SK-N-SH treated with all-trans-retinoic acid at 6 μM for 48 hours (cell line): Measurements from ENCODE around the gene VPS35L.

Source experiments
- ARNTL ChIP-seq: fragments of 450-650 bp; formaldehyde crosslinking; IDR thresholded peaks from 2 replicates; pipeline ENCODE4 v1.5.0; 2020; ENCODE audit warnings: low read depth, mild to moderate bottlenecking, moderate library complexity, borderline replicate concordance
- BACH2 ChIP-seq: fragments of 250-450 bp; sonication (Bioruptor Pico); IDR thresholded peaks from 2 replicates; pipeline ENCODE4 v1.9.0; 2021; ENCODE audit warnings: mild to moderate bottlenecking, borderline replicate concordance
- CREB5 ChIP-seq: fragments of 250-450 bp; sonication (Bioruptor Pico); IDR thresholded peaks from 2 replicates; pipeline ENCODE4 v1.5.1; 2020; ENCODE audit warnings: low read depth, mild to moderate bottlenecking, moderate library complexity
- OSR1 ChIP-seq: fragments of 250-450 bp; sonication (Bioruptor Pico); IDR thresholded peaks from 2 replicates; pipeline ENCODE4 v1.8.0; 2022; ENCODE audit warnings: moderate library complexity, mild to moderate bottlenecking, inconsistent platforms
- PPARA ChIP-seq: fragments of 250-450 bp; sonication (Bioruptor Pico); IDR thresholded peaks from 2 replicates; pipeline ENCODE4 v1.5.0; 2020; ENCODE audit warnings: mild to moderate bottlenecking, borderline replicate concordance
- RARB ChIP-seq: fragments of 250-450 bp; sonication (Bioruptor Pico); IDR thresholded peaks from 2 replicates; pipeline ENCODE4 v1.8.0; 2021; ENCODE audit warnings: mild to moderate bottlenecking, moderate library complexity
- SNAI2 ChIP-seq: fragments of 250-450 bp; sonication (Bioruptor Pico); IDR thresholded peaks from 2 replicates; pipeline ENCODE4 v1.5.0; 2020; ENCODE audit warnings: mild to moderate bottlenecking, moderate library complexity
- TCF4 ChIP-seq: fragments of 250-450 bp; sonication (Bioruptor Pico); IDR thresholded peaks from 2 replicates; pipeline ENCODE4 v1.8.0; 2021; ENCODE audit warnings: mild to moderate bottlenecking, moderate library complexity, borderline replicate concordance
- TOX ChIP-seq: fragments of 250-450 bp; sonication (Bioruptor Pico); IDR thresholded peaks from 2 replicates; pipeline ENCODE4 v1.8.0; 2021; ENCODE audit warnings: mild to moderate bottlenecking, moderate library complexity, borderline replicate concordance
- ZFP3 ChIP-seq: fragments of 250-450 bp; sonication (Bioruptor Pico); IDR thresholded peaks from 2 replicates; pipeline ENCODE4 v1.5.0; 2020; ENCODE audit warnings: mild to moderate bottlenecking, moderate library complexity
- ZNF565 ChIP-seq: fragments of 450-650 bp; formaldehyde crosslinking; conservative IDR thresholded peaks from 2 replicates; pipeline ENCODE4 v1.5.0; 2020; ENCODE audit warnings: low read depth, mild to moderate bottlenecking, moderate library complexity
- TF ChIP-seq, protein P1 (sequence below): fragments of 250-450 bp; sonication (Bioruptor Pico); IDR thresholded peaks from 2 replicates; pipeline ENCODE4 v1.8.0; 2020; ENCODE audit warnings: mild to moderate bottlenecking, moderate library complexity, borderline replicate concordance

- no peak for TF ChIP-seq ZFP3 (CRISPR knock-in tag)
- no peak for TF ChIP-seq TCF4 (CRISPR knock-in tag)
- TF ChIP-seq ARNTL (CRISPR knock-in tag), result no peak
- TF ChIP-seq RARB (CRISPR knock-in tag), result no peak
- TF ChIP-seq, protein P1, sequence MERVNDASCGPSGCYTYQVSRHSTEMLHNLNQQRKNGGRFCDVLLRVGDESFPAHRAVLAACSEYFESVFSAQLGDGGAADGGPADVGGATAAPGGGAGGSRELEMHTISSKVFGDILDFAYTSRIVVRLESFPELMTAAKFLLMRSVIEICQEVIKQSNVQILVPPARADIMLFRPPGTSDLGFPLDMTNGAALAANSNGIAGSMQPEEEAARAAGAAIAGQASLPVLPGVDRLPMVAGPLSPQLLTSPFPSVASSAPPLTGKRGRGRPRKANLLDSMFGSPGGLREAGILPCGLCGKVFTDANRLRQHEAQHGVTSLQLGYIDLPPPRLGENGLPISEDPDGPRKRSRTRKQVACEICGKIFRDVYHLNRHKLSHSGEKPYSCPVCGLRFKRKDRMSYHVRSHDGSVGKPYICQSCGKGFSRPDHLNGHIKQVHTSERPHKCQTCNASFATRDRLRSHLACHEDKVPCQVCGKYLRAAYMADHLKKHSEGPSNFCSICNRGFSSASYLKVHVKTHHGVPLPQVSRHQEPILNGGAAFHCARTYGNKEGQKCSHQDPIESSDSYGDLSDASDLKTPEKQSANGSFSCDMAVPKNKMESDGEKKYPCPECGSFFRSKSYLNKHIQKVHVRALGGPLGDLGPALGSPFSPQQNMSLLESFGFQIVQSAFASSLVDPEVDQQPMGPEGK, result no peak
- TF ChIP-seq PPARA (CRISPR knock-in tag), result no peak
- no peak for TF ChIP-seq CREB5 (CRISPR knock-in tag)
- no peak for TF ChIP-seq OSR1 (CRISPR knock-in tag)
- no peak for TF ChIP-seq BACH2 (CRISPR knock-in tag)
- no peak; the same call in 1 of the 2 replicates for TF ChIP-seq TOX (CRISPR knock-in tag)
- no peak for TF ChIP-seq SNAI2 (CRISPR knock-in tag)
- no peak for TF ChIP-seq ZNF565 (CRISPR knock-in tag)
These were observed 140.8 kb downstream of the VPS35L start for GRCh38 chr16:19696328-19696727.
